Measurements from ENCODE around the gene TSPAN32. TPM values are rescaled to one million over a fixed set of nuclear protein-coding genes. Genes with fewer than 3 reads are reported as not detected.

The TSPAN32 gene
- total and polyA plus RNA-seq, 2 donors = 4.0 to 15.7 TPM

DNA sequence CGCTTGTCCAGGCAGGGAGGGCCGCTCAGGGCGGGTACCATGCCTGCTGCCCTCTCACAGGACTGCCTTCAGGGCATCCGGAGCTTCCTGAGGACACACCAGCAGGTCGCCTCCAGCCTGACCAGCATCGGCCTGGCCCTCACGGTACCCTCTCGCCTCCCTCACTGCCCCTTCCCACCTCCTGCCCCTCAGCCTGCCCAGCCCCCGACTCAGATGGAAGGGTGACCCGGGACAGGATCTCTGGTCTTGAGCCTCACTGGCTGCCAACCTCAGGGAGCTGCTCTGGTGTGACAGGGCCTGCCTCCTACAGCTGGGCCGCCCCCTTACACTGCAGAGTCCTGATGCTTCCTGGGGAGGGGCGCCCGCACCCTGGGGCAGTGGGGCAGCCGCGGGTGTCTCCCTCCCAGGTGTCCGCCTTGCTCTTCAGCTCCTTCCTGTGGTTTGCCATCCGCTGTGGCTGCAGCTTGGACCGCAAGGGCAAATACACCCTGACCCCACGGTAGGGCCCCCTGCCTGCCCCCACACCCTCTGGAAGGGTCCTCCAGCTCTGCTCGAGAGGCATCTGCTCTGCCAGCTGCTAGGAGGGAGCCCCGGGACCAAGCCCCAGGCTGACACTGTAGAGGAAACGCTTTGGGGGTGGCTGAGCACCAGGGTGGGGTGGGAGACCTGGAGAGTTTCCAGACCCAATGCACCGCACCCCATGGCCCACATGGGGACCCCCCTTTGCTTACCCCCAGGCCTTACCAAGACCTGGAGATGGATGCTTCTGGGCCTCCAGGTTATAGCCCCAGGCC lies 14.6 kb downstream of the TSPAN32 start:
- no peak overlapping the region for H3K27ac ChIP-seq (ENCODE audit: low read depth in 1 of 2, low read length in 1 of 2)
- H3K4me1 ChIP-seq (ENCODE audit: control insufficient read depth in 2 of 2, insufficient read depth in 2 of 2, low read length in 2 of 2) = peaks cover 0 to 15% of the 10 kb centered on the region in 2 donors
- H3K36me3 ChIP-seq (ENCODE audit: control insufficient read depth in 2 of 2, insufficient read depth in 2 of 2, low read length in 1 of 2) = no peaks in the 10 kb centered on the region
- H3K9me3 ChIP-seq (ENCODE audit: control insufficient read depth in 2 of 2, insufficient read depth in 1 of 2, low read length in 1 of 2) = peaks cover 0 to 3% of the 10 kb centered on the region in 2 donors
- DNase-seq (ENCODE audit: low read depth in 6 of 9, low spot score in 9 of 9) = no peak
- peaks cover 0 to 4% of the 10 kb centered on the region in 2 donors for H3K27me3 ChIP-seq (ENCODE audit: control insufficient read depth in 2 of 2, insufficient read depth in 1 of 2, low read length in 1 of 2)
- WGBS = 60% methylated on average over 23 of the region's 23 CpGs
- H3K4me3 ChIP-seq (ENCODE audit: low read length in 2 of 2) = no peak overlapping the region

DNA sequence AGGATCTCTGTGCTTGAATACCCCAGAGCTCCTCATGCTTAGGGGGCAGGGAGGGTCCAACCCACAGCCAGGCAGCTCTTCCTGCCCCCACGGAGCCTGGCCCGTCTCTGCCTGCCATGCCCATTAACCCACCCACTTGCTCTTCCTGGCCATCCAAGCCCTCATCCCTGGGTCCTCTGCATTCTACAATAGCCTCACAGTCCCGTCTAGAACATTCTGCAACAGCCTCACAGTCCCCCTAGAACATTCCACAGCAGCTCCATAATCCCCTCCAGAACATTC lies 15.1 kb downstream of the TSPAN32 start:
- no peak overlapping the region for H3K27ac ChIP-seq (ENCODE audit: low read depth in 1 of 2, low read length in 1 of 2)
- no peak for DNase-seq (ENCODE audit: low read depth in 6 of 9, low spot score in 9 of 9)
- WGBS = 67% methylated on average over 3 of the region's 3 CpGs
- no peaks in the 10 kb centered on the region for H3K36me3 ChIP-seq (ENCODE audit: control insufficient read depth in 2 of 2, insufficient read depth in 2 of 2, low read length in 1 of 2)
- H3K4me3 ChIP-seq (ENCODE audit: low read length in 2 of 2) = no peak overlapping the region
- peaks cover 0 to 3% of the 10 kb centered on the region in 2 donors for H3K9me3 ChIP-seq (ENCODE audit: control insufficient read depth in 2 of 2, insufficient read depth in 1 of 2, low read length in 1 of 2)
- peaks cover 0 to 15% of the 10 kb centered on the region in 2 donors for H3K4me1 ChIP-seq (ENCODE audit: control insufficient read depth in 2 of 2, insufficient read depth in 2 of 2, low read length in 2 of 2)
- peaks cover 0 to 4% of the 10 kb centered on the region in 2 donors for H3K27me3 ChIP-seq (ENCODE audit: control insufficient read depth in 2 of 2, insufficient read depth in 1 of 2, low read length in 1 of 2)

DNA sequence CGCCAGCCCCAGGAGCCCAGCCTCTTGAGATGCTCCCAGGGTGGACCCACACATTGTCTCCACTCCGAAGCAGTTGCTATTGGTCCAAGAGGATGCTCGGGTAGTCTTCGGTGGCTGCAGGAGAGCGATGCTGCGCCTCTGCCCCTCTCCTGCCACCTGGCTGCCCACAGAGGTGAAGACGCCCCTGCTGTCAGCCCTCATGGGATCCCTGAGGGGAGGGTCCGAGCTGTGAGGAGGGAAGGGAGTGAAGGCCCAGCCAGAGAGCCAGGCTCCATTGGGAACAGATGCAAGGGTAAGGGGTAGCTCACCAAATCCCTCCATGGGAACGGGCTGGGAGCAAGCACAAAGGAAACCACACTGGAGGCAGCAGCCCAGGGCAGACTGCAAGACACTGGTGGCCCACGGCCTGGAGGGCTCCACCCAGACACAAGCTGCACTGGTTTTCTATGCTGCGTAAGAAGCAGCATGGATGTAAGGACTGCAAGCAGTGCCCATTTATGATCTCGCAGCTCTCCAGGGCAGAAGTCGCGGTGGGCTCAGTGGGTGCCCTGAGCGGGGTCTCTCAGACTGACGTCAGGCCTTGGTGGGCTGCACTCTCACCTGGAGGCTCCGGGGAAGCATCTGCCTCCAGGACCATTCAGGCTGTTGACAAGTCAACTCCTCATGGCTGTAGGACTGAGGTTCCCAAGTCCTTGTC lies 15.7 kb downstream of the TSPAN32 start:
- Histone ChIP-seq H3K27ac (ENCODE audit: low read depth in 1 of 2, low read length in 1 of 2) (no peak overlapping the region), H3K27me3 (ENCODE audit: control insufficient read depth in 2 of 2, insufficient read depth in 1 of 2, low read length in 1 of 2) (peaks cover 0 to 4% of the 10 kb centered on the region in 2 donors), H3K9me3 (ENCODE audit: control insufficient read depth in 2 of 2, insufficient read depth in 1 of 2, low read length in 1 of 2) (peaks cover 0 to 3% of the 10 kb centered on the region in 2 donors), H3K4me3 (ENCODE audit: low read length in 2 of 2) (no peak overlapping the region), H3K36me3 (ENCODE audit: control insufficient read depth in 2 of 2, insufficient read depth in 2 of 2, low read length in 1 of 2) (no peaks in the 10 kb centered on the region), H3K4me1 (ENCODE audit: control insufficient read depth in 2 of 2, insufficient read depth in 2 of 2, low read length in 2 of 2) (peaks cover 0 to 12% of the 10 kb centered on the region in 2 donors)
- DNase-seq (ENCODE audit: low read depth in 6 of 9, low spot score in 9 of 9) = no peak
- WGBS = 96% methylated on average over 17 of the region's 17 CpGs

GRCh38 chr11:2318123-2318522 lies 16.3 kb downstream of the TSPAN32 start:
- DNase-seq (ENCODE audit: low read depth in 6 of 9, low spot score in 9 of 9) = no peak
- WGBS = 96% methylated on average over 4 of the region's 4 CpGs
- H3K27ac ChIP-seq (ENCODE audit: low read depth in 1 of 2, low read length in 1 of 2) = no peak overlapping the region
- no peaks in the 10 kb centered on the region for H3K36me3 ChIP-seq (ENCODE audit: control insufficient read depth in 2 of 2, insufficient read depth in 2 of 2, low read length in 1 of 2)
- H3K4me1 ChIP-seq (ENCODE audit: control insufficient read depth in 2 of 2, insufficient read depth in 2 of 2, low read length in 2 of 2) = peaks cover 0 to 12% of the 10 kb centered on the region in 2 donors
- no peak overlapping the region for H3K4me3 ChIP-seq (ENCODE audit: low read length in 2 of 2)
- H3K9me3 ChIP-seq (ENCODE audit: control insufficient read depth in 2 of 2, insufficient read depth in 1 of 2, low read length in 1 of 2) = peaks cover 0 to 3% of the 10 kb centered on the region in 2 donors
- H3K27me3 ChIP-seq (ENCODE audit: control insufficient read depth in 2 of 2, insufficient read depth in 1 of 2, low read length in 1 of 2) = peaks cover 0 to 4% of the 10 kb centered on the region in 2 donors

DNA sequence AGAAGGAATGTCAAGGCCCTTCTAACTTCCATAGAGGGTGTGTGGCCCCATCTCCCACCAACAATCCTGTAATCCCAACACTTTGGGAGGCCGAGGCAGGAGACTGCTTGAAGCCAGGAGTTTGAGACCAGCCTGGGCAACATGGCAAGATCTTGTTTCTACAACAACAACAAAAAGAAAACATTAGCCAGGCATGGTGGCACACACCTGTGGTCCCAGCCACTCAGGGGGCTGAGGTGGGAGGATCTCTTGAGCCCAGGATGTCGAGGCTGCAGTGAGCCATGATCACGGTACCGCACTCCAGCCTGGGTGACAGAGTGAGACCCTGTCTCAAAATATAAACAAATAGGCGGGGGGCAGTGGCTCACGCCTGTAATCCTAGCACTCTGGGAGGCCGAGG lies 16.9 kb downstream of the TSPAN32 start:
- no peak overlapping the region for H3K4me3 ChIP-seq (ENCODE audit: low read length in 2 of 2)
- 95% methylated on average over 7 of the region's 7 CpGs for WGBS
- no peak overlapping the region for H3K27ac ChIP-seq (ENCODE audit: low read depth in 1 of 2, low read length in 1 of 2)
- peaks cover 0 to 4% of the 10 kb centered on the region in 2 donors for H3K27me3 ChIP-seq (ENCODE audit: control insufficient read depth in 2 of 2, insufficient read depth in 1 of 2, low read length in 1 of 2)
- DNase-seq (ENCODE audit: low read depth in 6 of 9, low spot score in 9 of 9) = no peak
- H3K4me1 ChIP-seq (ENCODE audit: control insufficient read depth in 2 of 2, insufficient read depth in 2 of 2, low read length in 2 of 2) = peaks cover 0 to 12% of the 10 kb centered on the region in 2 donors
- no peaks in the 10 kb centered on the region for H3K36me3 ChIP-seq (ENCODE audit: control insufficient read depth in 2 of 2, insufficient read depth in 2 of 2, low read length in 1 of 2)
- peaks cover 0 to 3% of the 10 kb centered on the region in 2 donors for H3K9me3 ChIP-seq (ENCODE audit: control insufficient read depth in 2 of 2, insufficient read depth in 1 of 2, low read length in 1 of 2)

GRCh38 chr11:2319791-2320472 lies 18.1 kb downstream of the TSPAN32 start:
- DNase-seq (ENCODE audit: low read depth in 6 of 9, low spot score in 9 of 9) = no peak
- Histone ChIP-seq H3K27ac (ENCODE audit: low read depth in 1 of 2, low read length in 1 of 2) (no peak overlapping the region), H3K36me3 (ENCODE audit: control insufficient read depth in 2 of 2, insufficient read depth in 2 of 2, low read length in 1 of 2) (no peaks in the 10 kb centered on the region), H3K9me3 (ENCODE audit: control insufficient read depth in 2 of 2, insufficient read depth in 1 of 2, low read length in 1 of 2) (peaks cover 0 to 3% of the 10 kb centered on the region in 2 donors), H3K4me1 (ENCODE audit: control insufficient read depth in 2 of 2, insufficient read depth in 2 of 2, low read length in 2 of 2) (no peaks in the 10 kb centered on the region), H3K27me3 (ENCODE audit: control insufficient read depth in 2 of 2, insufficient read depth in 1 of 2, low read length in 1 of 2) (peaks cover 0 to 4% of the 10 kb centered on the region in 2 donors), H3K4me3 (ENCODE audit: low read length in 2 of 2) (no peak overlapping the region)
- WGBS = 89% methylated on average over 10 of the region's 10 CpGs

DNA sequence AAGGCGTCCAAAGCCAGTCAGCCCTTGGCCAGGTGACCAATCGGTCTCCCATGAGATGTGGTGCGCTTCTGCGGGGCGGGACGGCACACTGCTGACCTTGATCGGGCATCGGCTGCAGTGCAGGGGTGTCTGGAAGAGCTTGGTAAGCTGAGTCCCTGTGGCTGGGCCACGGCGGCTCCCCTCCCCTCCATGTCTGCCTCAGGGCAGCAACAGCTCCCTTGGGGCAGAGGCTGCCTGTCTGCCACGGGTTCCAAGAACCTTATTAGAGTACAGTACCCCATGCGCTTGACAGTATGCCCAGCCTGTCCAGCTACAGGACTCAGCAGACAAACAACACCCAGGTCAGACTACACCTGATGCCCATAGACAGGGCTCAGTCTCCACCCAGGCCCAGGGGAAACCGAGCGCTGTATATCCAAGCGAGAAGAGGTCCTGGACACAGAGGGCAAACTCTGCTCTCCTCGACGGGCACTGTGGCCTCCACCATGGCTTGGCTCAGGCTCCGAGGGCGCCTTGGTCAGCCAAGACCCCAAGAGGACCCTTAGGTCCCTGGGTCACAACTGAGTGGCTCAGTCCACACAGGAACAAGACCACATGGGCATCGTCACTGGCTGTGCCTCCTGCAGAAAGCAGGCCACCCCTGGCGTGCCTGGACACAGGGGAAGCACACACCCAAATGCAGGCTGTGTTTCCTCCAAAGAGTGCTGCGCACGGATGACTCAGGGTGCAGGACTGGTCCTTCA lies 18.9 kb downstream of the TSPAN32 start:
- Histone ChIP-seq H3K36me3 (ENCODE audit: control insufficient read depth in 2 of 2, insufficient read depth in 2 of 2, low read length in 1 of 2) (no peaks in the 10 kb centered on the region), H3K27me3 (ENCODE audit: control insufficient read depth in 2 of 2, insufficient read depth in 1 of 2, low read length in 1 of 2) (peaks cover 0 to 4% of the 10 kb centered on the region in 2 donors), H3K9me3 (ENCODE audit: control insufficient read depth in 2 of 2, insufficient read depth in 1 of 2, low read length in 1 of 2) (no peaks in the 10 kb centered on the region), H3K4me3 (ENCODE audit: low read length in 2 of 2) (no peak overlapping the region), H3K4me1 (ENCODE audit: control insufficient read depth in 2 of 2, insufficient read depth in 2 of 2, low read length in 2 of 2) (no peaks in the 10 kb centered on the region), H3K27ac (ENCODE audit: low read depth in 1 of 2, low read length in 1 of 2) (no peak overlapping the region)
- 92% methylated on average over 23 of the region's 23 CpGs for WGBS
- no peak for DNase-seq (ENCODE audit: low read depth in 6 of 9, low spot score in 9 of 9)

GRCh38 chr11:2321311-2321683 lies 19.5 kb downstream of the TSPAN32 start:
- Histone ChIP-seq H3K4me3 (ENCODE audit: low read length in 2 of 2) (no peak overlapping the region), H3K36me3 (ENCODE audit: control insufficient read depth in 2 of 2, insufficient read depth in 2 of 2, low read length in 1 of 2) (no peaks in the 10 kb centered on the region), H3K27me3 (ENCODE audit: control insufficient read depth in 2 of 2, insufficient read depth in 1 of 2, low read length in 1 of 2) (peaks cover 0 to 4% of the 10 kb centered on the region in 2 donors), H3K4me1 (ENCODE audit: control insufficient read depth in 2 of 2, insufficient read depth in 2 of 2, low read length in 2 of 2) (no peaks in the 10 kb centered on the region), H3K27ac (ENCODE audit: low read depth in 1 of 2, low read length in 1 of 2) (no peak overlapping the region), H3K9me3 (ENCODE audit: control insufficient read depth in 2 of 2, insufficient read depth in 1 of 2, low read length in 1 of 2) (no peaks in the 10 kb centered on the region)
- no peak for DNase-seq (ENCODE audit: low read depth in 6 of 9, low spot score in 9 of 9)
- WGBS = 86% methylated on average over 6 of the region's 6 CpGs
